Stimulated activated CD8-positive, alpha-beta memory T cell treated with anti-CD3 and anti-CD28 coated beads, Interleukin-2, amount 100 ng/mL, for 1 hour (primary cell): ENCODE measurements around the gene WASHC2A.
"Not testable (repeated sequence)": the region's sequence is repeated elsewhere in the genome, so short reads cannot be mapped to it uniquely, and the experiment has no call there.

Experiments
- DNase-seq, 2 donors: peaks; one replicate each; pipeline ENCODE4 v3.0.0-alpha.2; 2020; ENCODE audit warnings: low read depth in 2 of 2

The WASHC2A gene

DNA sequence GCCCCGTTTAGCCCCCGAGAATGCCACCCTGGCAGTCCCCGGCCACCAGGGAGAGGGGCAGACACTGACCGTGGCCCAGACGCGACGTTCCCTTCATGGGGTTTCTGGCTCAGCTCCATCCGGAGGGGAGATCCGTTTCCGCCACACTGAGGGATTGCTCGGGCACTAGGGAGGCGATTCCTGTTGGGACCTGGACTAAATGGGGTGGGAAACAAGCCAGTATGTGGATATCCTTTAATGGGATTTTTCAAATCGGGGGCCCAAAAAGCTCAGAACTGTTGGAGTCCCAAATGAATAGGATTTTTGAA, 552 bp downstream of the WASHC2A start:
- DNase-seq: not testable (repeated sequence)

DNA sequence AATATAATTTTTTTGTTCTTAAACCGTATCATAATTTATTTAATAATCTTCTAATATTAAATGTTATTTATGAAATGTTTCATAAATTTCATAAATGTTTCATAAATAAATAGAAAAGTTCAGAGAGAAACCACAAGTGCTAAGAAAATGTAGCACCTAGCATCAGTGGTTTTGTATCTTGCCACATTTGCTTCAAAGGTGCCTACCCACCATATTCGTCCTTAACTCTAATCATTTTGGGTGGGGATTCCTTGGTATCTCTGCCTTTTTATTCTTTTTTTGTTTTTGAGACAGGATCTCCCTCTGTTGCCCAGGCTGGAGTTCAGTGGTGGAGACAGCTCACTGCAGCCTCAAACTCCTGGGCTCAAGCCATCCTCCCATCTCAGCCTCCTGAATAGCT, 7.4 kb downstream of the WASHC2A start:
- DNase-seq: not testable (repeated sequence)

DNA sequence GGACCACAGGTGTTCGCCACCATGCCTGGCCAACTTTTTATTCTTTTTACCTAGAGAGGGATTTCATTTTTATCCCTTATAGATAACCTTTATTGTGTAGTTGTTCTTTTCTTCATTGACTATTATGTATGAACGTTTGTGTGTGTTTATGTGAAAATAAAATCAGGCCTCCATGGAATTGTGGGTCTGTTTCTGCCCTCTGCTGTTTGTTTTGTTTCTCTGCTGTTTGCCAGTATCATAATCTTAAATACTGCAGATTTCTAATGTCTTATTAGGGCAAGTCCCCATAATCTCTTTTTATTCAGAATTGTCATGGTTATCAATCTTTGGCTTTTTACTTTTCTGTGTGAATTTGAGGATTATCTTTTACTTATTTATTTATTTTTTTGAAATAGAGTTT, 7.8 kb downstream of the WASHC2A start:
- not testable (repeated sequence) for DNase-seq

DNA sequence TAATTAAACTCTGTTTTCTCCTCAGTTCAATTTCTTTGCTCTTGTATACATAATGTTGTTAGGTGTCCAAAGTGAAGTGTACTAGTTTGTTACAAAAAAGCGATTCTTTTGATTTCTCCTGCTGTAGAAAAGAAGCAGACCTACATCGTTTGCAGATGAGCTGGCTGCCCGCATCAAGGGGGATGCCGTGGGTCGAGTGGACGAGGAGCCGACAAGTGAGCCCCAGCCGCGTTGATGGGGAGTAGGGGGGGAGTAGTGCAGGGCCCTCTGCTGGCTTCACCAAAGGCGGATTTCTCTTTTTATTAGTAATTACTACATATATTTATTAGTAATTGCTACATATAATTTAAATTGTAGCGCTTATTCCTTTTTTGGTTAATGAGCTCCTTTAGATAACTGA, 23.6 kb downstream of the WASHC2A start:
- DNase-seq: not testable (repeated sequence)

DNA sequence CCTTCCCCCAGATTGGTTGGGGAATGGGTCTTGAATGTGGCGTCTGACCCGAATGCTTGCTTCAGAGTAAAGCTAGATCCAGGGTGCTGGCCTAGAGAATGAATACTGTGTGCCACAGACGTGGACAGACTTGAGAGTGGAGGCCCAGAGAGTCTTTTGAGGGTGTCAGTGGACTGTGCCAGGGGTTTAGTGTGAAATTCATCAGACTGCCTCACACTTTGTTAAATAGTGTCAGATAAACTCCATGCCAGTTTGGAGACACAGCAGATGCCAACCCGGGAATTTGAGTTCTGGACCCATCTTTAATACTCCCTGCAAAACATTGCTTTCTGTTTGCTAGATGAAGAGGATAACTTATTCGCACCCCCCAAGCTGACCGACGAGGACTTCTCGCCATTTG, 25.2 kb downstream of the WASHC2A start:
- not testable (repeated sequence) for DNase-seq

DNA sequence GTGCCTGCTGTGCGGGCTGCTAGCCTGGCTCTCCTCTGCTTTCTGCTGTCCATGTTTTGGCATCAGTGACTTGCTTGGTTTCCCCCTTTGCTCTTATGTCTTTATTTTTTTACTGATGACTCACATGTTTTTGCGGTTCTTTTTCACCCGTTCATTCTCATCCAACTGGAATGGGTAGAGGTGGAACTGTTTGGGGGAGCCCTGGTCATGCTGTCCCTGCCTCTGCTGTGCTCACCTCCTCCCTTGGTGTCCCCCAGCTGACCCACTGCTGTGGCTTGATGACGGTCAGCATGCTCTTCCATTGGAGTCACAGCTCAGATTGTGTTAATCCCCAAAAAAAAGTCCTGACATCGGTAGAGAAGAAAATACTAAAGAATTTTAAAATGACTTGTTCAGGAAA, 26.9 kb downstream of the WASHC2A start:
- DNase-seq: not testable (repeated sequence)

DNA sequence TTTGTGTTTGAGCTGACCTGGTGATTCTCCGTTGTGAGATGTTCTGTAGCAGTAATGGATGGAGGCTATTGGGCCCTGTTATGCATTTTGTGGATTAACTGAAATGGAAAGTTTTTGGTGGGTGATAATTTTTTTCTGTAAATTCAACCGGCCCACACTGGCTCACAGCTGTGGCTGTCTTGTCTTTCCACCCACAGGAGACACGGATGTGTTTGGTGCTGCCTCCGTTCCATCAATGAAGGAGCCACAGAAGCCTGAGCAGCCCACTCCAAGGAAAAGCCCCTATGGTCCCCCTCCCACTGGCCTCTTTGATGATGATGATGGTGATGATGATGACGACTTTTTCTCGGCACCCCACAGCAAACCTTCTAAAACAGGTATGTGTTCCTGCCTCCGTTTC, 27.6 kb downstream of the WASHC2A start:
- not testable (repeated sequence) for DNase-seq

DNA sequence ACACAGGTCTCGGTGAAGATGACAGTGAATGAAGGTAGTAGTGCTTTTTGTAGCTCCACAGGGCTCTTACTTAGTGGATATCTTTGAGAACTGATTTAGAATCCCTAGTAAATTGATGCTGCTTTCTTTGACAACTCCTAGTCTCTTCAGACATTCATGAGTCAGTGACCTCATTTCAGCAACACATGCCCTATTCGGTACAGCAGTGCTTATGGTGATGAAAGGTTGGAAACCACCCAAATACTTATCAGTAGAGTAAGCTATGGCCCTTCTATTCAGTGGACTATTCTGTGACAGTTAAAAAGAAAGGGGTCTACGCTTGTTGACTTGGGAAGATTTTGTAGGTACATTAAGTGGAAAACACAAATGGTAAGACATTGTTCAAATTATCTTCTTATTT, 29.0 kb downstream of the WASHC2A start:
- not testable (repeated sequence) for DNase-seq

DNA sequence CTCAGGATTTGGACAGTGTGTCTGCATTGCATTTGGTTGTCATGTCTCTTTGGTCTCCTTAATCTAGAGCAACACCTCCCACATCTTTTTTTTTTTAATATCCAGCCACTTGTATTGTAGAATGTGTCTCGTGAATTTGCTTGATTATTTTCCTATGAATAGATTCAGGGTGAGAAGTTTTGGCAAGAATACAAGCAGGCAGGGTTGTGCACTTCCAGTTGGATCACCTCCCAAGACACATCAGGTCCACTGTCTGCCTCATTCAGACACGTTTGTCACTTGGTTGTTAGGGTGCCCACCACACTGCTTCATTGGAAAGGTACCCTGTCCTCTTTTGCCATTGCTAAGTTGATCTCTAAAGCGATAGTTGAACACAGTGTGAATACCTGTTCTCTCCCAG, 30.9 kb downstream of the WASHC2A start:
- DNase-seq: not testable (repeated sequence)

DNA sequence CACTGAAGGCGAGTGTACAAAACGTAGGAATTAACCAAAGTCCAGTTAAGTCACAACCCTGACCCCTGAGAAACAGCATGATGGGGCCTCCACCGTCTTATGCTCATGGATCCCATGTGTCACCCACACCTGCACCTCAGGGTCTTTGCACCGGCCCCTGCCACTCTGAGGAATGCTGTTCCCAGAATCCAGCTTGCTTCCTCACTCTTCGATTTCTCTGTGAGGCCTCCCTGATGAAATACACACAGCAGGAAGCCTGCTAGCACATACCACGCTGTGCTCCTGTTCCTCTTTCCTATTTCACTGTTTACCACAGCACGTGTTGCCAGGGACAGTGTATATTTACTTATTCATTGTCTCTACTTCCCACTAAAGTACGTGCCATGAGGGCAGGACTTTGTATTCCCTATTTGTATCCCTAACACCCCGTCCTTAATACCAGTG, 33.4 kb downstream of the WASHC2A start:
- not testable (repeated sequence) for DNase-seq

DNA sequence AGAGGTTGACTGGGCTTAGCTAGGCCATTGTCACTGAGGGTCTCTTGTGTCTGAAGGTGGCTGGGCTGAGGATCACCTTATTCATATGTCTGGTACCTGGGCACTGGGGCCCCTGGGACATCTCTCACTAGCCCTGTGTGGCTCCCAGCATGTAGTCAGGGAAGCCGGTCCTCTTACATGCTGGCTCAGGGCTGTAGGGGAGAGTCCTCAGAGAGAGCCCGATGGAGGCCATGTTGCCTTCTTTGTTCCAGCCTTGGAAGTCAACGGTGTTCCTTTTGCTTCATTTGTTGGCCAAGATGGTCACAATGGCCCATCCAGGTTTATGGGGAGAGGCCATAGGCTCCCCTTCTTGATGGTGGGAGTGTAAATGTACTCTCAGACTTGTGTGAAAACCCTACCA, 34.0 kb downstream of the WASHC2A start:
- DNase-seq: not testable (repeated sequence)

DNA sequence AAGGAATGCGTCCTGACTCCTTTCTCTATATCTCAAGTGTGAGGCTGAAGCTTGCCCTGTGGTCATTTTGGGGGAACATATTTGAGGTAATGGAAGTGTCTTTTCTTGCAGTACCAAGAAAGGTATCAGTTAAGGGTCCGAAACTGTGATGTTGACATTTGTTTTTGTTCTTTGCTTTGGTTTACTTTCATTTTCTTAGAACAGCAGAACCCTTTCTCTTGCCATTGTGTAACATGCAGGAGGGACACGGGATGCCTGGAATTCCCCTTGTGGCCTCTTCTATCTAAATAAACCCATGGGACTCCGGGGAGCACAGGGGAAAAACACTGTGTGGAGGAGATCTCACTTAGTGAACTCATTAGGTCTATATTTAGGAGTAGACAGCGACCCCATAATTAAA, 34.5 kb downstream of the WASHC2A start:
- DNase-seq: not testable (repeated sequence)

DNA sequence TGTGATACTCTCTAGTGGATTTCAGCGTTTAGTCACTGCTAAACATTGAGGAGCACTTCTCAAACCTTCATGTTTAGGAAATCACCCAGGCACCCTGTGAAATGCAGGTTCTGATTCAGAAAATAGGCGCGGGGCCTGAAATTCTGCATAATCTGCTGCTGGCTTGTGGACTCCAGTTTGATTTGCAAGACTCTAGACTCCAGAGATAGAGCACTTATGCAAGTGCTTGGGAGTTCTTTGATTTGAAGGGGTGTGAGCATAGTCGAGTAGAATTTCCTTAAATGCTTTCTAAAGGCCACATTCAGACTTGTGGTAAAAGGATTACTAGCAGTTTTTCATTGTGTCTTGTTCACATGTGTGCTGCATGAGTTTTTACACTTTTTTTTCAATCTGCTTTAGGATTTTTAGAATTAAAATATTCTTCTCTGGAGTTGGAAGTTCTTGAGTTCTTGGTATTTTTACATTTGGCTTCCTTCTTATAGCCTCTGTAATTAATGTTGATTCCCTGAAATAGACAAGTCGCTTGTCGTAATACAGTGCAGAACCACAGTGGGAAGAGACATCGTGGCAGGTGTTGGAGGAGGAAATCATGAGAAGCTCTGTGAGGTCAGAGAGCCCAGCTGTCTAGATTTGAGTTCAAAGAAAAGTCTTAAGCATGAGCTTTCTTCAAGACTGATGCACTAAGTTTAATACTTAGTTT, 41.4 kb downstream of the WASHC2A start:
- DNase-seq: not testable (repeated sequence)

DNA sequence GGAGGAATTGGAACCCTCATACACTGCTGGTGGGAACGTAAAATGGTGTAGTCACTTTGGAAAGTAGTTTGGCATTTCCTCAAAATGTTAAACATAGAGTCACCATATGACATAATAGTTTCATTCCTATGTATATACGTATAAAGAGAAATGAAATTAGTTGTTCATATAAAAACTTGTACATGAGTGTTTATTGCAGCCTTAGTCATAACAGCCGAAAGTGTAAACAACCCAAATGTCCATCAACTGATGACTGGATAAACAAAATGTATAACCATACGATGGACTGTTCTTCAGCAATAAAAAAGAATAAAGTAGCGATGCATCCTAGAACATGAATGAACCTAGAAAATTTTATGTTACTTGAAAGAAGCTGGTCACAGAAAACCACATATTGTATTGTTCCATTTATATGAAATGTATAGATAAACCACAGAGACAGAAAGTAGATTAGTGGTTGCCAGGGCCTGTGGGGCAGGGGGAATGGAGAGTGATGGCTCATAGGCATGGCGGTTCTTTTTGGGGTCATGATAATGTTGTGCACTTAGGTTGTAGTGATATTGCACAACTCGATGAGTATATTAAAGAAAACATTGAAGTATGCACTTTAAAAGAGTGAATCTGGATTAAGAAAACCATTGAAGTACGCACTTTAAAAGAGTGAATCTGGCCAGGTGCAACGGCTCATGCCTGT, 44.8 kb downstream of the WASHC2A start:
- DNase-seq: not testable (repeated sequence)

DNA sequence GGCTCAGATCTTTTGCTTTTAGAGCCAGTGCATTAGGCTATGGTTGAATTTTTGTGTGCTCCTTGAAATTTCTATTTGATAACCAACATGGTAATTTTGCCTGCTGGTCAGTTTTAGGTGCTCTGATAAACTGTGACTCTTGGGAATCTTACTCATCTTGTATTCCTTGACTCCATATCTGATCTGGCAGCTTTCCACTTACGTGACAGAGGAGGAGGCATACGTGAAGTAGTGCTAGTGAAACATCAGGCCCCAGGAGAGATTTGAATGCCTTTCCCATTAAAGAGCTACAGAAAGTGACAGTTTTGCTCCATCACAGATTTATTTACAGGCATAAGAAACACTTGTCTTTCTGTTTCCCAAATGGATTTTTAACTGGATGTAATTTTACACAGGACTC, 59.0 kb downstream of the WASHC2A start:
- not testable (repeated sequence) for DNase-seq

DNA sequence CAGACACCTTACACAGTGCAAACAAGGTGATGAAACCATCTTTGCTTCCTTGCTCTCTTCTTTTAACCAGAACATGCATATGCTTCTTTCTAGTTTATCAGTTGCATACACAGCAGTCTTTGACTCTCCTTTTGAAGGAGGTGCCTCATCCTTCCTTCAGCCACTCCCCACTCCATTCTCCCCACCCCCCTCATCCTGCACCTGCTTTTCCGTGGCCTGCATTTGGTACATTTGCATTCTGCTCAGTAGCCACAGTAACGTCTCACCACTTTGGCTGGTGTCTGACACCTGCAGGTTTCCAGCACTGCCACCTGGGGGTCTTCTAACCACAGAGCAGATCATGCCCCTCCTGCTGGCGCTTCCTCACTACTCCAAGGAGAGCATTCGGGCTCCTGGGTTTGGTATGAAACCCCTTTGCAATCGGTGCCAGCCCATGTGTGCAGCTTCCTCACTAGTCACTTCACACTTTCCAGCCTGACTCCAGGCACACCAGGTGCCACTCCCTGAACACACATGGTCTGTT, 60.1 kb downstream of the WASHC2A start:
- DNase-seq: not testable (repeated sequence)

DNA sequence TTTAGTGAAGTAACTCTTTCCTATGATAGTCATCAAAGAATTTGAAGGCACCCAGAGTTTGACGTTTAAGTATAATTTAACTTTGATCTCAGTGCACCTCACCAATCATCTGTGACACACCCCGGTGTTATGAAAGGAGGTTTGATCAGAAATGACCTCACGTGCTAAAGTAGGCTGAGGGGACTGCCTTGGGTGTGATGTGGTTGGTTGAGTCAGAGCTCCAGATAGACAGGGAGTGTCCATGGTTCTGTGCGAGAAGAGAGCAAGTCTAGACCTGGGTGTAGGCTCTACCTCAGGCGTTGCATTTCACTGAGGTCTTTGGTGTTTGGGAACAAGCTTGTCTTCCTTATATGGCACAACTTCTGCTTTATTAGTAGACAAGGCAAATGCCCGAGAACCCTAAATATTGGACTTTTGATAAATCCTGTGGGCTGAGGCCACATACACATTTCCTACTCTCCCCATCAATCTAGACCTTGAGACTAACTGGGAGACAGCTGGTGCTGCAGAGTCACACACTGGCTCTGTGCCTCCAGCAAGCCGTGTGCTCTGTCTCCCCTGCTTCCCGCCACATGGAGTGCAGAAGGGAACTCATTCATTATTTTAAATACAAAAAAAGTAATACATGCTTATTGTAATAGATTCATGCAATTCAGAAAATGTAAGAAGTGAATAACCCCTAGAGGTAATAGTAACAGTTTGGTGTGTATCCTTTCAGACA, 63.7 kb downstream of the WASHC2A start:
- not testable (repeated sequence) for DNase-seq

DNA sequence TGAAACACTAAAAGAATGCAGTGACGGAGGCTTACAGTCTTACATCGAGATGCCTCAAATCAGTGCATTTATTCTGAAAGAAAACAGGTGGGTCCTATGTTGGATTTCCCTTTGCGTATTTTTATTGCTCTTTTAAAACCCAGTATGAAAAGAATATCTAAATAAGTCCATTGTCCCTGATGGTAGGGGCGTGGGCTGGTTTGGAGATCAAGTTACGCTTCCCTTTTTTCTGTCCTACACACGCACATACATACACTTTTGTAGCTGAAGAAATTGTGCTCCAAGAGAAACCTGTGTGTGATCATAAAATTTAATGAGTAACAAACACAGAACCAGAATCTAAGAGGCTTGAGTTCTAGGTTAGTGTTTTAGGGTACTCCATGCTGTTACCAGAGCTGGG, 64.6 kb downstream of the WASHC2A start:
- not testable (repeated sequence) for DNase-seq

DNA sequence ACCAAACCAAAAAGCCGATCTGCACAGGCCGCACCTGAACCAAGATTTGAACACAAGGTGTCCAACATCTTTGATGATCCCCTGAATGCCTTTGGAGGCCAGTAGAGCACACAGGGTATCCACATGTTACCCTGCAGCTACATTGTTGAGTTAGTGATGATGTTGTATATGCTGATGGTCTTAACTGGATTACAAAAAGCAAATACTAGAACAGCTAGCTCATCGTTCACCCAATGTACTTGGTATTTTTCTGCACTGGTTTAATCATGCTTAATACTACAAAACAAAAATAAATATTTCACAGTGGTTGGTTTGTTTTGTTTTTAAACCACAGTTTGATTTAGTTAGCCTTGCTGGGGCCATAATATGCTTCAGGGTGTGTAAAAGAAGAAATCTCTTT, 65.1 kb downstream of the WASHC2A start:
- not testable (repeated sequence) for DNase-seq

DNA sequence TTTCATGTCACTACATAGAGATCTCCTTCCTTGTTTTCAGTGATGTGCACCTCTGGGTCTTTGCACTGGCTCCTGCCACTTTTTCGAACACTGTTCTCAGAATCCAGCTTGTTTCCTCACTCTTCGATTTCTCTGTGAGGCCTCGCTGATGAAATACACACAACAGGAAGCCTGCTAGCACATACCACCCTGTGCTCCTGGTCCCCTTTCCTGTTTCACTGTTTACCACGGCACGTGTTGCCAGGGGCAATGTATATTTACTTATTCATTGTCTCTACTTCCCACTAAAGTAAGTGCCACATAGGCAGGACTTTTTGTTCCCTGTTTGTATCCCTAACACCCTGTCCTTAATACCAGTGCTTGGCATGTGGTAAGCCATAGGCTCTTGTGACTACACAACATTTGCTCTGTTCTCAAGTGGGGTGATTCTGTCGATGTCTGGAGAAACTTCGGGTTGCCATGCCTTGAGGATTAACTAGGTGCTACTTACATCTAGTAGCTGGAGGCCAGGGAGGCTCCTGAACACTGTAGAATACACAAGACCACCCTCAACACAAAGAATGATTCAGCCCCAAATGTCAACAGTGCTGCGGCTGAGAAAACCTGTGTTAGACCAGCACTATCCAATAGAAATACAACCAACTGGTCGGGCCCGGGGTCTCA, 75.9 kb downstream of the WASHC2A start:
- DNase-seq: not testable (repeated sequence)

DNA sequence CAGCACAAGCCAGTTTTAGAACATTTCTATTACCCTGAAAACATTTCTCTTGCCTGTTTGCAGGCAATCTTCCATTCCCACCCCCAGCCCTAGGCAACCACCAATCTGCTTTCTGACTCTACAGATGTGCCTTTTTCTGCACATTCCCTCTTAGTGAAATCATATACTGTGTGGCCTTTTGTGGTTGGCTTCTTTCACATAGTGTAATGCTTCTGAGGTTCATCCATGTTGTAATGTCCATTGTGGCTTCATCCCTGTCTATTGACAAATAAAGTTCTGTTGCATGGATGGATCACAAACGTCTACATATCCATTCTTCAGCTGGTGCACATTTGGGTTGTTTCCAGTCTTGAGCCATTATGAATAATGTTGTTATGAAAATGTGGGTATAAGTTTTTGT, 77.8 kb downstream of the WASHC2A start:
- not testable (repeated sequence) for DNase-seq

DNA sequence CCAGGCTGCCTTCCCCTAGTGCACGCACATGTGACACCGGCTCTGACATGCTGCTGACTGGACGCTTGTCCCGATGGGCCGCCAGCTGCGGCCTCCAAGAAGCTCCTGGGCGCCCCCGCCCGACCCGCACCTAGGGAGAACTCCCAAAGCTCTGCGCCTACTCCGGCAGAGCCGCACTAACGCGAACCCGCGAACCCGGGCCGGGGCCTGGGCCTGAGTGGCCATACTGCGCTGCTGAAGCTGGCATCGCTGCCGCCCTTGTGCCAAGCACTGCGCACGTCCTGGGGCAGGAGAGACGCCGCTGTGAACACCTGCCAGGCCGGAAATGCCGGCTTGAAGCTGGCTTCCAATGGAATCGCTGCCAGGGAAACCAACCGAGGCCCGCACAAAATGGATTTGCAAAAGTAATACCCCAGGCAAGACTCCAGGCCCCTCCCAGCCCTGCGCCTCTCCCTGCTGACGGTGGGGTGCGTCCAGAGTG, 85.1 kb downstream of the WASHC2A start:
- no peak for DNase-seq
